ENCODE data around the gene DKK3. TPM values are rescaled to one million over a fixed set of nuclear protein-coding genes. Genes with fewer than 3 reads are reported as not detected.

DKK3 gene
- polyA plus RNA-seq, 2 of the 4 experiments (the other 2 are of a cell fraction) = 18.4 to 20.8 TPM

GRCh38 chr11:12043221-12043620 lies 34.8 kb upstream of the DKK3 start:
- FAIRE-seq = no peak
- 98% methylated on average over 7 of the region's 7 CpGs for WGBS (ENCODE audit: missing lambda C conversion rate)
- CTCF ChIA-PET = interaction anchor here (0.7 to 21.4 kb wide), 11 partner anchors 31 to 1273 kb away, joined by 3 to 664 read pairs (median 7); no protein-coding TSS in a partner anchor

More at GRCh38 chr11:12043221-12043620, 34.8 kb upstream of the DKK3 start:
- Histone ChIP-seq H3K27ac (peak overlapping the region; percentile 85 to 86), H3K4me3 (no peak overlapping the region), H3K9me3 (peaks cover 3% of the 10 kb centered on the region; the same call in 1 of the 3 replicates), H3K4me1 (peaks cover 34% of the 10 kb centered on the region), H3K4me2 (peak overlapping the region; percentile 76; the same call in 1 of the 3 replicates)
- no peak for DNase-seq (ENCODE audit: low read depth in 1 of 2, low spot score in 1 of 2)
- POLR2A ChIA-PET = no interaction called here
- no peak for ATAC-seq
- TF ChIP-seq GATA3 (IDR thresholded peaks at IDR 0.05; ENCODE audit: borderline replicate concordance) (no peak), CHD4 (IDR thresholded peaks at IDR 0.05; ENCODE audit: borderline replicate concordance) (no peak), EHF (CRISPR knock-in tag; IDR thresholded peaks at IDR 0.05) (no peak), CTCF (IDR thresholded peaks at IDR 0.05) (no peak), BCL3 (IDR thresholded peaks at IDR 0.05) (no peak), NPAS2 (CRISPR knock-in tag; IDR thresholded peaks at IDR 0.05; ENCODE audit: borderline replicate concordance) (no peak), PHF8 (IDR thresholded peaks at IDR 0.05; ENCODE audit: borderline replicate concordance, low read depth) (no peak), CBX8 (IDR thresholded peaks at IDR 0.05) (no peak), MYC (IDR thresholded peaks at IDR 0.05; ENCODE audit: borderline replicate concordance, low read length) (no peak), E2F6 (IDR thresholded peaks at IDR 0.05; ENCODE audit: borderline replicate concordance, low read depth) (no peak), ESRRA (IDR thresholded peaks at IDR 0.05; ENCODE audit: borderline replicate concordance, low read length) (no peak), SREBF2 (IDR thresholded peaks at IDR 0.05) (no peak), HEYL (CRISPR knock-in tag; IDR thresholded peaks at IDR 0.05) (no peak), REST (IDR thresholded peaks at IDR 0.05) (no peak), NR3C1 (IDR thresholded peaks at IDR 0.05) (no peak), HOXA7 (CRISPR knock-in tag; IDR thresholded peaks at IDR 0.05) (no peak), ATOH8 (CRISPR knock-in tag; IDR thresholded peaks at IDR 0.05; ENCODE audit: low read depth) (no peak), HOXB5 (CRISPR knock-in tag; IDR thresholded peaks at IDR 0.05) (no peak)

Measured in A549 (cell line).